DLD1 (cell line): ENCODE measurements around the gene FAM124A.

Experiments
- in situ Hi-C: cut with HindIII; loops from 2 replicates; pipeline ENCODE4 v1.10.0; 2017; ENCODE audit warnings: low sequenced_read_pairs

The FAM124A gene

DNA sequence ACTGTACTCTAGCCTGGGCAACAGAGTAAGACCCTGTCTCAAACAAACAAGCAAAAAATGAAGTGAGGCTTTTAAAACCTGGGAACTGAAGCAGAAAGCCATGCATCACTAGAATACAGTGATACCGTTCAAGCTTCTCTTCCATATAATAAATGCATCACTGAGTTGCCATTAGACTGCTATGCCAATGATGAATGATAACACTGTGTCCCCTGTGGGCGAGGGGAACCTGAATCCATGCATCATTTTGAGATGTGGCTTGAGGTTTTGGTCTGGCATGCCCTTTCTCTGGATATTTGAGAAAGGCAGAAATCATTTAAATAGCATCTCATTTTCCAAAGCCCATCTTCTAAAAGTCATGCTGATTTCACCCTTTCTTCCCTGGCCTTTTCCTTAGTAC is 1.5 kb upstream of the FAM124A start:
- in situ Hi-C loops = no loop called here

DNA sequence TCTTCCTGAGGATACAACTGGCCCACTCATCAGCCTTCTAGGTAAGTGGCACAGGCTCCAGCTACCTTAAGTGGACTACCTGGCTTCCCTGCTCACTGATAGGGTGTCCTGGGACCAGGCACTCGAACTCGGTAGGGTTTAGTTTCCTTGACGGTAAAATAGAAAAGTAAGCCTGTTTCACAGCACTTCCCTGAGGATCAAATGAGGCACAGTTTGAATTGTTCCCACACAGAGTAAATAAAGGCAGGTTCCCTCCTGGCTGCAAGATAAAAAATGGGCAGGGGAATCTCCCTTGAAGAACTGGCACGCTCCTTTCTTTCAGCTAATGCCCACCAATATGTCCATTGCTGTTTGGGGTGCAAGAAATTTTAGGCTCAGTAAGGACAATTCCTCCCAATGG is 1.1 kb upstream of the FAM124A start:
- in situ Hi-C loops = no loop called here

DNA sequence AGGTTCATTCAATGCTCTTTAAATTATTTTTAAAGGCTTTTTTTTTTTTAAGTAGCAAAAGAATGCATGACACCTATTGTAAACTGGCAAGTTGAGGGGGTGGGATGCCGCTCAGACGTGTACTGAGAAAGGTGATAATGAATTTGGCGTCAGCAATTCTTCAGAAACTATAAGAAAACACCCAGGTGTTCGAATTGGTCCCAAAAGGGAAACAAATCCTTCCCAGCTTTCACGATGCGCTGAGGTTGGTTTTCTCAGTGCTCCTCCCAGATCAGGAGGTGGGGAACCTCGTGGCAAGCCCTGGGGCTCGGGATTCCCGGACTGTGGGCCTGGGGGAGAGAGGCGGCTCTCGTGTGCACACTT is 543 bp upstream of the FAM124A start:
- in situ Hi-C loops = no loop called here

DNA sequence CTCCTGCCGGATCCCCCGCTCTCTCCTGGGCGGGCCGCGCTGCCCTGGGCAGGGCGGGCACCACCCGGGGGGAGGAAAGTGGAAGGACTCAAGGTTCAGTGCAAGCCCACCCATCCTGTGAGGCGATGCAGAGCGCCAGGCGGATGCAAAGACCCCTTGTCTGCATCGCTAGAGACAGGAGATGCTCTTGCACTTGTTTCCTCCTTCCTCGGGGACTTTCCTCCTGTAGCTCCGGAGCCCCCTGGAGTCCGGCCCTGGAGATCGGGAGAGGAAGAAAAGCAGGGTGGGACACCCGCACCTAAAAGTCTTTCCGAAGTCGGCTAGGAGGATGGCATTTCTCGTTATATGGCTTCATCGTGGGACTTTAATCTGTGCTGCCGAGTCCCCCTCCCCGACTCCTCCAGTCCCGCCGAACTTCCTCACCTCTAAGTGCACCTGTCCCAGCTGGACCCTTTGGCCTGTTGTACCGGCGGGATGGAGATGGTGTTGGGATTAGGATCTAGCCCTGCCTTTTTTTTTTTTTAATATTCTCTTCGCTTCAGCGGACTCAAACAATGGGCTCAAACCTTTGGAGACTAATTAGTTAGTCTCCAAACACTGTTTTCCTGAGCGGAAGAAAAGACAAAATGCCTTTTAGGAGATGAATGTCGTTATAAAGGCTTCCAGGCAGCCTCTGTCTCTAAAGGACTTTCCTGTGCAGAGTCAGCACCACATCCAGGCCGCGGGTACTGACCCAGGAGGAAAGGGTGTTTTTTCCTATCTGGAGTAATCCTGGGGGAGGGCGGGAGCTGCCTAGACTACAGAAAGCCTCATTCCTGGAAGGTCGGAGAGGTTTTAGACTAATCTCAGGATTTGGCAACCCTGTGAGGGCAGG is 725 bp downstream of the FAM124A start:
- in situ Hi-C loops = no loop called here

DNA sequence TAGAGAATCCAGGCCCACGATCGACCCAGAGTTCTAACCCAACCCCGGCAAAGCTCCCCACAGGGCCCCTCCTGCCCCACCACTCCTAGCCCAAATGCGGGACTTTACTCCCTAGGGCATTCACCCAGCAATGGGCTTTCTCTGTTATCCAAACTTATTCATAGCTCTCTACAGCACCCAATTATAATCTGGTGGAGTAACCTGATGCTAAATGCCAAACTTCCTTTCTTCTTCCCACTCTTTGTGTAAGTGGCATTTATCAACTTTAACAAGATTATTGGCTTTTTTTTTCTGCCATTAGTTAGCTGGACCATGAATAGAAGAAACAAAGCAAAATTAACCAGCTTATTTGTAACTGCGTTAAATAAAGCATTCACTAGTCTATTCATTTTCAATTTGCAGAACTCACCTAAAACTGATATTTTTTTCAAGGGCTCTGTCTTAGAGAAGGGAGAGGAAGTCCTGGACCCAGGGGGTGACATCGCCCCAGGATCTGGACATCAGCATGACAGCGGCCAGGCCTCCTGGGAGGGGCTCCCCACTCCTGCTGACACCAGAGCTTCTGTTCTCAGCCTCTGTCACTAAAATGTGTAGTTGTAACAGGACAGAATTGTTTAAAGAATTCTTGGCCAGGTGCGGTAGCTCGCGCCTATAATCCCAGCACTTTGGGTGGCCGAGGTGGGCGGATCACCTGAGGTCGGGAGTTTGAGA is 1.5 kb downstream of the FAM124A start:
- in situ Hi-C loops = no loop called here

DNA sequence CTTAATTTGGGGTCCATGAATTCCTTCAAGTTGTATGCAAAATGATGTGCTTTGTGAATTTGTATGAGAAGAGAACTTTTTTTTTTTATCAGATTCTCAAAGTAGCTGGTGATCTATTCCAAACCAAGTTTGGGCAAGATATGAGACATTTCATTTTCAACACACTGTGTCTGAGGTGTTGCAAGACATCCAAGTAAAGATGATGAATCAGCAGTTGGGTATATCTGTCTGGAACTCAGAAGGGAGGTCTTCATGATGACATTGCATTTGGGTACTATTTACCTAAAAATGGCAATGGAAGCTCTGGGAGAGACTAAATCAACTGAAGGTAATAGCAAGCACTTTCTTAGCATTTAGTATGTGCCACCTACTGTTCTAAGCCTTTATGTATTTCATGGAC is 2.8 kb downstream of the FAM124A start:
- in situ Hi-C loops = no loop called here

DNA sequence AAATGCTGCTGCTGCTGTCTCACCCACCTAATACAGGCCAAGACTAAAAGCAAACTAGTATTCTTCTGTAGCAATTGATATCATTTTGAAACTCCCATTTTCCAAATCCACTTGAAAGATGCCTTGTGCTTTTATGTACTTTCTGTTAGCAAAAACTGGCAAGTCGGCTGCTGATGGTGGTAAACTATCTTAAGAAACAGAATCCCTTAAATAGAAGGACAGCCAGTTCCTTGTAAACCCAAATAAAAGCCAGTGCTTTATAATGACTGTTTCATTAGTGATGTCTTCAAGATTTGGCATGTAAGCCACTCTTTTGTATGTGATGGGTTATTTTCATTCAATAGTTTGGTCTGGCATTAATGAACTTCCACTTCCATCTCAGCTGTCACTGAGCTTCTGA is 5.2 kb downstream of the FAM124A start:
- in situ Hi-C loops = no loop called here

DNA sequence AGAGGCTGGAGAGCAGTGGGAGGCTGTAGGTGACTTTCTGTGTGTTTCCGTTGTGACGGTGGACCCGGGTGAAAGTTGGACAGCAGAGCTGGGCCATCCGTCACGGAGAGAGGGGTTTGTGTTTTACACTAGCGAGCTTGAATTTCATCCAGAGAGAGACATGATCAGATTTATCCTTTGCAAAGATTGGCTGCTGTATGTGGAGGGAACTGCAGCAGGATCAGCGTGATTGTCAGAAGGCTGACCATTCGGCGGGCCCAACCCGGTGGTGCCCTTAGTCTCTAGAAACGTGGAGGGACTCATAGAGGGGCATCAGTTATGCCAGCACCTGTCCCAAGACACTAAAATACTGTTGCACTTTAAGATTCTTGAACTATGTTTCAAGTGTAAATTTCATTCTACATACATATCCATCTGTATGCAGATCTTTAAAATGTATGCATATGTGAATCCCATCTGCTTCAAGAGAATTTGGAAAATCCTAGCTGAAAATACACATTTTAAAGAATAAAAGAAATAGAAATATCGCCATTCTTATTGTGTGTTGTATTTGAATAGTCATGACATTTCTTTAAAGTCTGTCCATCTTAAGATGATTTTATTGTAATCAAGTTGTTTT is 7.0 kb downstream of the FAM124A start:
- in situ Hi-C loops = no loop called here

DNA sequence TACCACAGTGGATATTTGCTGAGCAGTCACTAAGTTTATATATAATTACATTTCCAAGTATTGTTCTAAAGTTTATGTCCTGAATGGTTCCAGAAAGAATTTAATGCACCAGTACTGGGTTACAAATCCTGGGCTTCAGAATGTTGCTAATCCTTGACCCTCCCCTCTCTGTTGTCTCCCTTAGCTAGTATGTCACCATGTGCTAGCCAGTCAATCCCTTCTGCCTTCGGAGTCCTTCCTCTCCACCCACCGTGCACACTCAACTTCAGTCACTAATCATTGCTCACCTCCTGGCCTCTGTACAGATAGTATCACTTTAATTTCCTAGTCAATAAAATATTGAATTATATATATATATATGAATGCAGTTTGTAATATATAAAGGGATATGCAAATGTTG is 7.5 kb downstream of the FAM124A start:
- in situ Hi-C loops = no loop called here

DNA sequence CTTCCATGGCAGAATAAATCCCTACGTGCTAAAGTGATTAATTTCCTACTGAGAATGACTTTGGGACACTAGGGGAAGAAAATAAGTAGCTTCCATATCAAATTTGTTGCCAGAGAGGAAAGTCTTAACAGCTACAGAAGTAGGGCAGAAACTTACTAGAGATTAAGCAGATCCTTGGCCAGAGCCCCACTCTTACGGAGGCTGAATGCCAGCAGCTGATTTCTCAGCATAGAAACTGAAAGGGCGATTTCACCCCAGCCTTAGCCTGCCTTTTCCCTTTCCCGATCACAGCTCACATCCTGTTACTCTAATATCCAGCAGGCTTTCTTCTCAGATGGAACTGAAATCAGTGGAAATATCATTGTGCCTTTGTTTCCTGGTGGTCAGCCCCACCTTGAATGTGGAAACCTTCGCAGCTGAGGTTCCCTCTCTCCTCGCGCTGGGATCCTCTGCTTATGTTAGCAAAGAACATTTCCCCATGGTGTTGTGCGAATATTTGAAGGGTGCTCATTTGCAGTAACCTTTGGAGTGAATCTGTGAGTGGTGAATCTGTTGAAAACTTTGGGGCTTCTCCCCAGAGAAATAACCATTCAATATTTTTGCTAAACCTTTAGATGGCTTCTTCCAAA is 8.4 kb downstream of the FAM124A start:
- in situ Hi-C loops = no loop called here

DNA sequence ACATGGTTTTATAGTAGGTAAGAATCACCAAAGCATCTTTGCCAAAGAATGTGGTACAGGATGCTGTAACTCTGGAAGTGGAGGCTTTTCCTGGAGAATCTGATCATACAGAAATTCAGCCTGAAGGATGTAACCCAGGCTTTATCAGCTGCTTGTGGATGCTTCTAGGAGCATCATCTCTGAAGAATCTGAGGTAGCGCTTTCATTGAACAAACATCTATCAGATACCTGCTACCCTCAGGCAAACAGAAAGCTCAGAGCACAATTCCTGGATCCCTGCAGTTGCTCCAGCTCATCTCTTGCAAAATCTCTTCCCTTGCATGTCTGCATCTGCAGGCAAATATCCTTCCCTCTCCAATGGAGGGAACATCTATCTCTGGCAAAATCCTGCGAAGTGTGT is 9.3 kb downstream of the FAM124A start:
- in situ Hi-C loops = no loop called here

DNA sequence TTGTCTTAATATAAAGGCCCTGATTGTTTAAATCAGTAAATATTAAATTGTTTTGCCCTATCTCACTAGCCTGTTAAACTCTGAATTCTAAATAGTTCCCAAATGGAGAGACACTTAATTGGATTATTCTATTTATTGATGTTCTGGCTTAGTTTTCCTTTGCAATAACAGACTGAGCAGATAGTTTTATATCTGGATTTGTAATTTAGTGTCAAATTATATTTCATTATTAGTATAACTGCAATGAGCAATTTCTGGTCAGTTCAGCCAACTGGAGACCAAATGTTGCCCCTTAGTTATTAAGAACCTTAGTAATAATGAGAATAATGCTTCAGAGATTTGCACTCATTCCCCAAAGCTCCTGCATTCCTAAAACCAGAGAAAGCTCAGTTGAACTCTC is 10.1 kb downstream of the FAM124A start:
- in situ Hi-C loops = no loop called here

DNA sequence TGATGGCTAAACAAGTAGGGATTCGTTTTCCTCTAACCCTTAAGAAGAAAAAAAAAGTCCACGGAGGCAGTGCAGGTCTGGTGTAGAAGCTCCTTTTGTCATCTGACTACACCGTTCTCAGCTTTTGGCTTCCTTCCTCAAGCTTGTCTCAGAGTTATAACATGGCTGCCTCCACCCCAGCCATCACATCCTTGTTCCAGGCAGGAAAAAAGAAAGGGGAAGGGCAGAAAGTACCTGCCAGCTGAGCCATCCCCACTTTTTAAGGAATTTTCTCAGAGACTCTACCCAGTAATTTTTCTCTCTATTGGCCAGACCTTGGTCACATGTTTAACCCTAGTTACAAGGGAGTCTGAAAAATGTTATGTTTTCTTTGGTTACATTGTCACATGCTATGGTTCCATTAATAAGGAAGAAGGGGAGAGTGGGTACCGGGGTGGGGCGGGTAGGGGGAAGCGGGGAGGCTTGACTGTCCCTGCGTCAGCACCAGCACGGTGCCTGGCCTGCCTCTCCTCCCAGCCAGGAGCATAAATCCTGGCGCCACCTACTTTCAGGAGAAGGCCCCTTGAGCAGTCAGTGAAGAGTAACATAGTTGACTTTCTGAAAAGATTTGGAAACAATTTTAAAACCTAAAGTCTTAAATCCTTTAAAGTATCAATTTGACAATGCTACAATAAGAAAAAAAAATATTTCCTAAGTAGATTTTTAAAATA is 11.1 kb downstream of the FAM124A start:
- in situ Hi-C loops = no loop called here

DNA sequence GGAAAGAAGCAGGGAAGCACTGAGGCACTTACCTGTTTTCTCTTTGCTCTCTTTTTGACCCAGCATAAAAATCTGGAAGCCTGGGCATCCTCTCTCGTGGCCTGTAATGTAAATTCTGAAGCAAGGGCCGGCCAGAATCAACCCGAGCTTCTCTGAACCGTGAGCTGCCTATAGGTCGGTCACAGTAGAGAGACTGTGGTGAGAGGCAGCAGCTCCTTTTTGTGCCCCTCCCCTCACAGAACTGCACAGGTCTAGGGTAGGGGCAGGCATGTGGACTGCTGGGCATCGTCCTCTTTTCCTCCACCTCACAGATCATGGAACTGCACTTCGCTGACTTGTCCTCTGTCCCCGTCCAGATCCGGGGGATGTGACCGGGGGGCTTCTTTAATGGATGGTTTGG is 12.5 kb downstream of the FAM124A start:
- in situ Hi-C loops = no loop called here

DNA sequence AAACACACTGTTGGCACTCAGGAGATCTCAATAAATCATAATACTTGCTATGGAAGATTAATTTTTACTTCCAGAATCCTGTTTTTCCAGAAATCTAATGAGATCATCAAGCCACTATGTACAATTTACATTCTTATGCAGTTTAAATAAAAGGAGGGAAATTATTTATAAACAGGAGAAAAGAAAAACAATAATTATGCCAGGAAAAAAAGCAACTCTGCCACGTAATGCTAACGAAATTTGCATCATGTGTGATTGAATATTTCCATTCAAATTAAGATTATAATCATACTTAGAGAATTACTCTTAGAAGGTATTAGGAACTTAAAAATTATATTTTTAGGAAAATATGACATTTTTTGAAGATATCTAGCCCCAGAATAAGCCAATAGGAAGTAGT is 13.0 kb downstream of the FAM124A start:
- in situ Hi-C loops = no loop called here

DNA sequence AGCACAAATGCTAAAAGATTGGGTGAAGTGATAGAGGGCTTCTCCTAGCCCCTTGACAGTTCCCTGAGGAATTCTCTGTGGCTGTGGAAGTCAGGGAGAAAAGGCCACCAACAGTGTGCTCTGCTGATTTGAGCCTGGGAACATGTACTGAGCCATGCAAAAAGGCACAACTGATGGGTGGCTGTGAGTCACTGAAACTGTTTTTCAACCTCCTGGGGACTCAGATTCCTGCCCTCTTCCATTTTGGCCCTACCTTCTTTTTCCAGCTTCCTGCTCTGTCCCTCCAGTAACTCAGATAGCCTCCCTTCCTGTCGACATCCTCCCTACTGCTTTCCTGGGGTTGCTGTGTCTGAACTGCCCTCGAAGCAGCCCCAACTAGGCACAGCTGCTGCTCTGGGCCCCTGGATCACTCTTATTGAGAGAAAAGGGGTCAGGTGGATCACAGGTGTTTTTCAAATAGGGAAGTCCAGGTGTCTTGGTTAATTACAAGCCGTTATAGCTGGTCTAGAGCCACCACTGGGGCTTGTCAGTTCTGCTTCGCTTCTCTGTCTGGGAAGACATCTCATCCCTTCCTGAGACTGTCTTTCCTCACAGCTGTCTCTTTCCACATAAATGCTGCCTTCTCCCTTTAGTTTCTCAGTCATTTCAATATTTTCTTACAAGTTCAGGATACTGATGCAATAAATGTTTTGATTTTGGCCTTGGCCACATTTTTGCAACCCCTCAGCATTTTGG is 13.7 kb downstream of the FAM124A start:
- in situ Hi-C loops = no loop called here

DNA sequence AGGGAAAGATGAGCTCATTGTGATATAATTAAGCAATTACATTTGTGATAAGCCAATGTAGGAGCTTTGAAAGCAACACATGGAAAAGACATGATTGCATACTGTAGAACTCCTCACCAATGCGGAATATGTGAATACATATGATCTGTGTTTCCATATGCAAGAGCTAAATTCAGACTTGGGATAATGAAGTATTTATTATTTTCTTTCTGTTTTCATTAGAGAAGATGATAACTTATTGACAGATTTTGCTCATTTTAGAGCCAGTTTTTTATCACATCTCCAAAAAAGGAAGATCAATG is 14.2 kb downstream of the FAM124A start:
- in situ Hi-C loops = no loop called here

DNA sequence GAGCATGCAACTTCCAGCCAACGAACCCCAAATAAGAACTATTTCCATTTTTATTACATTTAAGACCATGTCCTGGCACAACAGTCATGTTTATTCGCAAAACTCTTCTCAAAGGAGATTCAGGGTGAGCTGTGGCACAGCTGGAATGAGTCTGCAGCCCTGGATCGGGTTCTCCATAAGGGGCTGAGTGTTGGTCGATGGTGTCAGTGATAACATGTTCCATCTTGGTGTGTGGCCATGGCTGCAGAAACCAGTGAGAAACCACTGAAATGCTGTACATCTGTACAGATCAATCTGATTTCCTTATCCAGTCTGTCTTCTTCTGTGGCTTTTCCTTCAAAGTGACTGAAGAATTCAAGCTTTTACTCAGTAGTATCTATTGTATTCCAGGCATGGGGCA is 15.2 kb downstream of the FAM124A start:
- in situ Hi-C loops = no loop called here

DNA sequence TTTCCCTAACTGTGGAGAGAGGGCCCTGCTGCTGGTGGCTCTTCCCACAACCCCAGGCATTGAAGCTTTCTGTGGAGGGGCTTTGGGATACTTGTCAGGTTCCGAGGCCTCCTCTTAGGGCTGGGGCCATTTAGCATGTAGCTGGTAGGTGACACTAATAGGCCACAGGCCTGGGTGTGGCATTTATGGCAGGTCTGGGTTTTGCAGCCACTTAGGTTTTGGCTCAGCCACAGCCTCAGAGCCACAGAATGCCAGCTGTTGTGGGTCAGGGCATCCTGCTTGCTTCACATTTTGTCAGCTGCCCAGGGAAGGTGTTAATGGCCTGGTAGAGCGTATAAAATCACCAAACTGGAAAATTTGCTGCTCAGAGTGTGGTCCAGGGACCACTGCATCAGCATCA is 15.7 kb downstream of the FAM124A start:
- in situ Hi-C loops = no loop called here

DNA sequence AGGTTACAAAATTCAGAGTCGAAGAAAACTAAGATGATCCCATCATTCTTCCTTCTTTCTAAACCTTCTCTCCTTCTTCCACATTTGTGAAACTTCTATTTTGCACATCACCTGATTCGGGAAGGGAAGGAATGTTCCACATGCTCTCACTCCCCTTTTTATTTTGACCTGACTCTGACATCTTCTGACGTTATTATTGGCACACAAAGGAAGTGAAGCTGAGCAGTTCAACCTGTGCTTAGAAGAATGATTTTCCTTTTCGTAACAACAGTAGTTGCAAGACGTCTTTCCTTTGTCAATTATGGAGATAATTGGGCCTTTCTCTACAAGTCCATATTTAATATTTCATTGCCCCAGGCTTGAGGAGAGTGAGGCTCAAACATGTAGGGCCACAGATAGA is 18.0 kb downstream of the FAM124A start:
- in situ Hi-C loops = no loop called here

DNA sequence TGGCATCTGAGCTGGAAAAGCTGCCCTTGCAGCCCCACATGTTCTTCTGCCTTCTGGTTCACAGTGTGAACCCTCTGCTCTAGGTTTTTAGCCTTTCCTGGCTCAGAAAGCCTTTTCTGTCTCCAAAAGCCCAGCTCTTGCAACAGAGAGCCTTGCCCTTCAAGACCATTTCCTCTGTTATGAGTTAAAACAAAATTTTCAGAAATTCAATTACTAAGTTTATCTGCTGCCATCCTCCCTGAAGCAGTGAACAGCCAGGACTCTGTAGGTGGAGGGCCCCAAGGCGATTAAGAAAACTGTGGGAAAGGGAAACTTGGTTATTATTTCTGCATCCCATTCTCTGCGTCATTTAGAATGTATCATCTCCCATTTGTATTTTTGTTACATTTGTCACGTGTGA is 18.8 kb downstream of the FAM124A start:
- in situ Hi-C loops = no loop called here
